GM12878 (cell line): ENCODE results near the gene CALML5. TPM values are rescaled to one million over a fixed set of nuclear protein-coding genes. Genes with fewer than 3 reads are reported as not detected.

ENCODE experiments used
- ATAC-seq: fragments of 200-7000 bp; cut with Tn5 transposase; 3 replicates; pipeline ENCODE4 v1.9.1; 2020; ENCODE audit warnings: mild to moderate bottlenecking, moderate library complexity
- BruUV-seq: library from RNA; stranded (reverse); fragments of 400-500 nt; replicated peaks from 2 replicates; lab custom pipeline; 2021; lab: Mats Ljungman, UMichigan
- CTCF ChIA-PET: fragments of 300-600 bp; sonication (Branson Sonifier 250); formaldehyde crosslinking; extraction: SDS; loops from one replicate; lab custom pipeline; 2021; ENCODE audit warnings: inconsistent platforms; lab: Yijun Ruan, JAX
- POLR2A ChIA-PET: fragments of 350-600 bp; formaldehyde crosslinking; extraction: SDS; loops from one replicate; lab custom pipeline; 2021; ENCODE audit warnings: inconsistent platforms; lab: Charles Lee
- RAD21 ChIA-PET: fragments of 300-600 bp; sonication (Branson Sonifier 250); formaldehyde crosslinking; loops from one replicate; lab custom pipeline; 2023; ENCODE audit warnings: antibody characterized with exemption; ENCODE audit not compliant: unreplicated experiment; lab: Charles Lee
- SMC1A ChIA-PET: fragments of 300-600 bp; sonication (Branson Sonifier 250); formaldehyde crosslinking; loops from one replicate; lab custom pipeline; 2023; ENCODE audit not compliant: unreplicated experiment, uncharacterized antibody; lab: Charles Lee
- DNase-seq: peaks from one replicate; pipeline ENCODE4 v3.0.0-alpha.2; 2011; ENCODE audit warnings: low read depth, low spot score
- FAIRE-seq: peaks from 3 replicates; lab custom pipeline; 2011; peaks lifted over from hg19 to GRCh38; lab: Jason Lieb, UNC
- H2AFZ ChIP-seq: 2 replicates; pipeline ENCODE4 v1.6.0; 2011; ENCODE audit warnings: low read depth, low read length, control low read depth; ENCODE audit not compliant: control insufficient read depth
- H3K27ac ChIP-seq: 2 replicates; pipeline ENCODE4 v1.5.1; 2011; ENCODE audit warnings: control low read depth; ENCODE audit not compliant: control insufficient read depth, insufficient read depth
- H3K27me3 ChIP-seq, 2 experiments: replicated peaks in 1 of 2; 2 replicates each; pipeline versions ENCODE4 v1.6.0 to v1.6.1; 2011; ENCODE audit warnings: low read length in 1 of 2; ENCODE audit not compliant: control insufficient read depth in 2 of 2, insufficient read depth in 2 of 2
- H3K36me3 ChIP-seq, 2 experiments: 2 replicates each; pipeline ENCODE4 v1.5.1; 2011; ENCODE audit warnings: low read length in 1 of 2; ENCODE audit not compliant: control insufficient read depth in 2 of 2, insufficient read depth in 2 of 2
- H3K4me1 ChIP-seq: 2 replicates; pipeline ENCODE4 v1.6.1; 2011; ENCODE audit warnings: mild to moderate bottlenecking, low read length, moderate library complexity, mixed read lengths; ENCODE audit not compliant: control insufficient read depth, insufficient read depth
- H3K4me2 ChIP-seq: 2 replicates; pipeline ENCODE4 v1.6.0; 2011; ENCODE audit warnings: control low read depth; ENCODE audit not compliant: control insufficient read depth, insufficient read depth
- H3K4me3 ChIP-seq: fragments of 200-600 bp; sonication (generic); 2 replicates; pipeline ENCODE4 v1.5.1; 2016
- H3K79me2 ChIP-seq: 2 replicates; pipeline ENCODE4 v1.6.0; 2011; ENCODE audit warnings: low read length; ENCODE audit not compliant: control insufficient read depth, insufficient read depth
- H3K9ac ChIP-seq: 2 replicates; pipeline ENCODE4 v1.8.0; 2011; ENCODE audit warnings: low read length, control low read depth, mixed read lengths; ENCODE audit not compliant: control insufficient read depth, insufficient read depth
- H3K9me3 ChIP-seq: replicated peaks from 3 replicates; pipeline ENCODE4 v1.5.1; 2011; ENCODE audit warnings: mild to moderate bottlenecking, low read length; ENCODE audit not compliant: control insufficient read depth, insufficient read depth
- H4K20me1 ChIP-seq: 2 replicates; pipeline ENCODE4 v1.6.0; 2011; ENCODE audit not compliant: control insufficient read depth, insufficient read depth
- ATF7 ChIP-seq: fragments of 450-650 bp; IDR thresholded peaks from 2 replicates; pipeline ENCODE4 v1.6.1; 2016; ENCODE audit warnings: low read depth, mild to moderate bottlenecking
- MXI1 ChIP-seq: fragments of 150-350 bp; IDR thresholded peaks from 2 replicates; pipeline ENCODE4 v1.6.1; 2011; ENCODE audit warnings: low read depth, mild to moderate bottlenecking, inconsistent platforms, low read length, improper control_type of control experiment
- PAX5 ChIP-seq: IDR thresholded peaks from 2 replicates; pipeline ENCODE4 v1.6.1; 2011; ENCODE audit warnings: low read depth, low read length, borderline replicate concordance
- SIX5 ChIP-seq: IDR thresholded peaks from 2 replicates; pipeline ENCODE4 v1.6.1; 2011; ENCODE audit warnings: mild to moderate bottlenecking, low read depth, low read length, moderate library complexity; ENCODE audit not compliant: severe bottlenecking
- ZNF207 ChIP-seq: fragments of 450-650 bp; IDR thresholded peaks from 2 replicates; pipeline ENCODE4 v1.6.1; 2014; ENCODE audit warnings: antibody characterized with exemption, mild to moderate bottlenecking, borderline replicate concordance
- ZNF217 ChIP-seq: fragments of 450-650 bp; IDR thresholded peaks from 2 replicates; pipeline ENCODE4 v1.6.1; 2017; ENCODE audit warnings: antibody characterized with exemption, mild to moderate bottlenecking
- WGBS: methylation state at CpG from one replicate; pipeline ENCODE4 v1.1.6; 2016; ENCODE audit warnings: low lambda C conversion rate; ENCODE audit not compliant: insufficient replicate concordance, insufficient coverage; ENCODE audit errors: missing lambda C conversion rate; 5-methylcytosine and 5-hydroxymethylcytosine counted together
- in situ Hi-C: fragments of 300-500 bp; cut with MboI; formaldehyde crosslinking; loops from 9 replicates; pipeline ENCODE4 v1.14.3; 2018; ENCODE audit warnings: mixed read lengths
- intact Hi-C: fragments of 100-400 bp; cut with micrococcal nuclease; formaldehyde crosslinking; loops from one replicate; pipeline ENCODE4 v1.14.2; 2022; ENCODE audit not compliant: unreplicated experiment
- polyA plus RNA-seq, 11 experiments: library from polyadenylated mRNA; depleted of rRNA in 4 of 11; unstranded in 6 of 11; stranded (reverse) in 5 of 11; fragments of >200 nt; fragmentation: Nextera tagmentation in 4 of 11; fragmentation: Illumina TruSeq in 1 of 11; extraction: Ambion mirVana in 4 of 11; extraction: Trizol in 1 of 11; gene quantifications; 1 replicate in 1 of 11; 2 replicates in 10 of 11; pipeline versions ENCODE4 v1.2.1 to v1.2.3, GENCODE V29; 2011 to 2016; ENCODE audit warnings: inconsistent platforms in 2 of 11, missing spikeins in 2 of 11, low read depth in 1 of 11
- total RNA-seq, 4 experiments: library from RNA; depleted of rRNA in 3 of 4; stranded (reverse); fragments of >200 nt in 3 of 4; fragmentation: Illumina TruSeq in 1 of 4; extraction: Trizol in 1 of 4; gene quantifications; 2 replicates each; pipeline versions ENCODE4 v1.2.1 to v1.2.3, GENCODE V29; 2013 to 2021
- TF ChIP-seq, protein P1 (sequence below): IDR thresholded peaks from 2 replicates; pipeline ENCODE4 v1.6.1; 2011; ENCODE audit warnings: mild to moderate bottlenecking, low read depth, low read length, moderate library complexity; ENCODE audit not compliant: insufficient replicate concordance
- TF ChIP-seq, protein P2 (sequence below): fragments of 450-650 bp; IDR thresholded peaks from 2 replicates; pipeline ENCODE4 v1.6.1; 2017; ENCODE audit warnings: mild to moderate bottlenecking

The CALML5 gene
- total and polyA plus RNA-seq, 10 of the 15 experiments (the other 5 are each of a cell fraction or from before 2014, with no cell fraction given): not detected

DNA sequence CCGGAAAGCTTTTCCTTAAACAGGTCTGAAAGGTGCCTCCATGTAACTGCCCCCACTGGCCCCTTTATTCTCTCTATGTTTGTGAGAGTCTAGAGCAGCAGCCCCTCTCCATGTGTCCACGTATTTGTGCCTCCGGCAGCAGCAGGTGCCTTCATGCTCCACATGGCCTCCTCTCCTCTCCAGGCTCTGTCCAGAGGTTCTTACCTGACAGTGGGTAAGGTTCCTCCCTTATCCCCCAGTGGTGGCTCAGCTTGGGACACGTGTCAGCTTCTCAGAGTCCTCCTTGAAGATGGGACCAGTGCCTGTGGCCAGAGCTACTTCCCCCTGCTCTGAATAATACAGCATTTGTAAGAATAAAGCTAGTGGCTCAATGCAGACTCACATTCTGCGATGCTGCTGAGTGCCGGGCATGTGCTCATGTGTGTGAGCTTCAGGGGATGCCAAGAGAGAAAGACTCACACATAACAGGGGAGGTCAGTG lies 33.3 kb upstream of the CALML5 start:
- intact Hi-C loops (no loop called here), in situ Hi-C loops (no loop called here)
- Histone ChIP-seq H3K27ac (no peak overlapping the region), H3K4me1 (no peaks in the 10 kb centered on the region), H3K36me3 (no peaks in the 10 kb centered on the region), H3K4me2 (no peak overlapping the region), H3K4me3 (no peak overlapping the region), H3K9ac (no peak overlapping the region), H3K9me3 (no peaks in the 10 kb centered on the region), H3K79me2 (no peaks in the 10 kb centered on the region), H2AFZ (no peak overlapping the region), H3K27me3 (peaks cover 2% of the 10 kb centered on the region in 2 experiments; a peak in 2 of 4 replicates), H4K20me1 (no peaks in the 10 kb centered on the region)
- no peak for FAIRE-seq
- WGBS: 55% methylated on average over 6 of the region's 6 CpGs
- no TSS peak for BruUV-seq
- no peak for DNase-seq
- POLR2A ChIA-PET: no interaction called here
- no peak for ATAC-seq
- no peak for TF ChIP-seq ZNF207
- TF ChIP-seq SIX5: no peak
- TF ChIP-seq, protein P1, sequence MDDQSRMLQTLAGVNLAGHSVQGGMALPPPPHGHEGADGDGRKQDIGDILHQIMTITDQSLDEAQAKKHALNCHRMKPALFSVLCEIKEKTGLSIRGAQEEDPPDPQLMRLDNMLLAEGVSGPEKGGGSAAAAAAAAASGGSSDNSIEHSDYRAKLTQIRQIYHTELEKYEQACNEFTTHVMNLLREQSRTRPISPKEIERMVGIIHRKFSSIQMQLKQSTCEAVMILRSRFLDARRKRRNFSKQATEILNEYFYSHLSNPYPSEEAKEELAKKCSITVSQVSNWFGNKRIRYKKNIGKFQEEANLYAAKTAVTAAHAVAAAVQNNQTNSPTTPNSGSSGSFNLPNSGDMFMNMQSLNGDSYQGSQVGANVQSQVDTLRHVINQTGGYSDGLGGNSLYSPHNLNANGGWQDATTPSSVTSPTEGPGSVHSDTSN: no peak
- SMC1A ChIA-PET: no interaction called here
- RAD21 ChIA-PET: no interaction called here
- CTCF ChIA-PET: no interaction called here

DNA sequence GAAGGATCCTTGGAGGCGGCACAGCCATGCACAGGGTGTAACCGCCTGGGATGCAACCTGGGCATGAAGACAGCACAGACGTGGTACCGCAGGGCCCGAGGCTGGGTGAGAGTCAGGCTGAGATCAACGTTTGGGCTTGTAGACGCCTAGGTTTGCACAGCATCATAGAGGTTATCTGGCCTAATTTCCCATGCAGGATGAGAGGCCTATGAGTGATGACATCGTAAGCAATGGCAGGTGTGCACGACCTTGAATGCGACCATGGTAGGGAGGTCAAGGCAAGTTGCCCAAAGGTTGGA lies 32.9 kb upstream of the CALML5 start:
- in situ Hi-C loops: no loop called here
- Histone ChIP-seq H3K4me3 (no peak overlapping the region), H4K20me1 (no peaks in the 10 kb centered on the region), H3K4me1 (no peaks in the 10 kb centered on the region), H2AFZ (no peak overlapping the region), H3K36me3 (no peaks in the 10 kb centered on the region), H3K79me2 (no peaks in the 10 kb centered on the region), H3K27me3 (peaks cover 2 to 3% of the 10 kb centered on the region in 2 experiments; a peak in 2 of 4 replicates), H3K4me2 (no peak overlapping the region), H3K27ac (no peak overlapping the region), H3K9ac (no peak overlapping the region), H3K9me3 (no peaks in the 10 kb centered on the region)
- ChIA-PET RAD21 (no interaction called here), CTCF (no interaction called here), POLR2A (no interaction called here), SMC1A (no interaction called here)
- intact Hi-C loops: no loop called here
- WGBS: 66% methylated on average over 10 of the region's 10 CpGs
- ATAC-seq: no peak
- DNase-seq: no peak
- TF ChIP-seq ATF7 (no peak), MXI1 (no peak), PAX5 (no peak), ZNF217 (no peak)
- TF ChIP-seq, protein P1: no peak
- TF ChIP-seq, protein P2, sequence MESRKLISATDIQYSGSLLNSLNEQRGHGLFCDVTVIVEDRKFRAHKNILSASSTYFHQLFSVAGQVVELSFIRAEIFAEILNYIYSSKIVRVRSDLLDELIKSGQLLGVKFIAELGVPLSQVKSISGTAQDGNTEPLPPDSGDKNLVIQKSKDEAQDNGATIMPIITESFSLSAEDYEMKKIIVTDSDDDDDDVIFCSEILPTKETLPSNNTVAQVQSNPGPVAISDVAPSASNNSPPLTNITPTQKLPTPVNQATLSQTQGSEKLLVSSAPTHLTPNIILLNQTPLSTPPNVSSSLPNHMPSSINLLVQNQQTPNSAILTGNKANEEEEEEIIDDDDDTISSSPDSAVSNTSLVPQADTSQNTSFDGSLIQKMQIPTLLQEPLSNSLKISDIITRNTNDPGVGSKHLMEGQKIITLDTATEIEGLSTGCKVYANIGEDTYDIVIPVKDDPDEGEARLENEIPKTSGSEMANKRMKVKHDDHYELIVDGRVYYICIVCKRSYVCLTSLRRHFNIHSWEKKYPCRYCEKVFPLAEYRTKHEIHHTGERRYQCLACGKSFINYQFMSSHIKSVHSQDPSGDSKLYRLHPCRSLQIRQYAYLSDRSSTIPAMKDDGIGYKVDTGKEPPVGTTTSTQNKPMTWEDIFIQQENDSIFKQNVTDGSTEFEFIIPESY: no peak
- no TSS peak for BruUV-seq
- no peak for FAIRE-seq
